ENCODE data around the gene FFAR3. TPM values are rescaled to one million over a fixed set of nuclear protein-coding genes. Genes with fewer than 3 reads are reported as not detected.

The FFAR3 gene
- total RNA-seq, 1 donor, result not detected

GRCh38 chr19:35329323-35329722 lies 28.9 kb upstream of the FFAR3 start:
- TF ChIP-seq CTCF (IDR thresholded peaks at IDR 0.05; ENCODE audit: insufficient read depth, low read depth, low read length), result no peak
- no peak overlapping the region for H3K4me3 ChIP-seq (ENCODE audit: low read depth, low read length)
- DNase-seq (ENCODE audit: low read depth), result no peak

- TF ChIP-seq CTCF (IDR thresholded peaks at IDR 0.05; ENCODE audit: insufficient read depth, low read depth, low read length), result no peak
- no peak overlapping the region for H3K4me3 ChIP-seq (ENCODE audit: low read depth, low read length)
- no peak for DNase-seq (ENCODE audit: low read depth)
Measured at GRCh38 chr19:35330475-35330874, 27.8 kb upstream of the FFAR3 start.

GRCh38 chr19:35331551-35332214 lies 26.6 kb upstream of the FFAR3 start:
- H3K4me3 ChIP-seq (ENCODE audit: low read depth, low read length), result no peak overlapping the region
- DNase-seq (ENCODE audit: low read depth), result no peak
- no peak for TF ChIP-seq CTCF (IDR thresholded peaks at IDR 0.05; ENCODE audit: insufficient read depth, low read depth, low read length)

- DNase-seq (ENCODE audit: low read depth), result no peak
- no peak for TF ChIP-seq CTCF (IDR thresholded peaks at IDR 0.05; ENCODE audit: insufficient read depth, low read depth, low read length)
- no peak overlapping the region for H3K4me3 ChIP-seq (ENCODE audit: low read depth, low read length)
Measured at GRCh38 chr19:35332817-35333216, 25.4 kb upstream of the FFAR3 start.

- no peak for DNase-seq (ENCODE audit: low read depth)
- TF ChIP-seq CTCF (IDR thresholded peaks at IDR 0.05; ENCODE audit: insufficient read depth, low read depth, low read length), result no peak
- H3K4me3 ChIP-seq (ENCODE audit: low read depth, low read length), result no peak overlapping the region
Measured at GRCh38 chr19:35334144-35334753, 24.0 kb upstream of the FFAR3 start.

GRCh38 chr19:35336166-35336955 lies 21.9 kb upstream of the FFAR3 start:
- no peak for DNase-seq (ENCODE audit: low read depth)
- no peak overlapping the region for H3K4me3 ChIP-seq (ENCODE audit: low read depth, low read length)

More at GRCh38 chr19:35336166-35336955, 21.9 kb upstream of the FFAR3 start:
- no peak for TF ChIP-seq CTCF (IDR thresholded peaks at IDR 0.05; ENCODE audit: insufficient read depth, low read depth, low read length)

All from fibroblast of villous mesenchyme (primary cell).